Neuronal stem cell (in vitro differentiated cells): ENCODE measurements around the gene OR4C5.
"Not testable (repeated sequence)": the region's sequence is repeated elsewhere in the genome, so short reads cannot be mapped to it uniquely, and the experiment has no call there.

Source experiments
- DNase-seq: peaks from one replicate; pipeline ENCODE4 v3.0.0-alpha.2; 2013; ENCODE audit warnings: low spot score
- H2AFZ ChIP-seq: one replicate; pipeline ENCODE4 v1.6.1; 2013; ENCODE audit warnings: mild to moderate bottlenecking, low read length, inconsistent platforms
- H2AK5ac ChIP-seq: 2 replicates; pipeline ENCODE4 v1.6.1; 2013; ENCODE audit warnings: low read depth, mild to moderate bottlenecking, inconsistent platforms, low read length, moderate library complexity, mixed read lengths
- H2BK120ac ChIP-seq: 2 replicates; pipeline ENCODE4 v1.6.1; 2013; ENCODE audit warnings: low read depth, mild to moderate bottlenecking, inconsistent platforms, low read length, moderate library complexity, mixed read lengths
- H2BK12ac ChIP-seq: one replicate; pipeline ENCODE4 v1.6.1; 2013; ENCODE audit warnings: low read length, inconsistent platforms
- H2BK15ac ChIP-seq: 2 replicates; pipeline ENCODE4 v1.6.1; 2013; ENCODE audit warnings: mild to moderate bottlenecking, low read length, inconsistent platforms, mixed read lengths
- H2BK5ac ChIP-seq: one replicate; pipeline ENCODE4 v1.6.1; 2013; ENCODE audit warnings: inconsistent platforms, mild to moderate bottlenecking, low read length, moderate library complexity
- H3K14ac ChIP-seq: one replicate; pipeline ENCODE4 v1.6.1; 2013; ENCODE audit warnings: low read length, inconsistent platforms
- H3K18ac ChIP-seq: 2 replicates; pipeline ENCODE4 v1.6.1; 2013; ENCODE audit warnings: low read length, inconsistent platforms
- H3K23ac ChIP-seq: 2 replicates; pipeline ENCODE4 v1.6.1; 2013; ENCODE audit warnings: low read depth, mild to moderate bottlenecking, mixed read lengths, low read length, inconsistent platforms; ENCODE audit not compliant: poor library complexity
- H3K27ac ChIP-seq: replicated peaks from 3 replicates; pipeline ENCODE4 v1.5.1; 2013; ENCODE audit warnings: low read length, inconsistent platforms
- H3K27me3 ChIP-seq, 3 experiments: 2 replicates each; pipeline ENCODE4 v1.6.1; 2013; ENCODE audit warnings: low read length in 3 of 3, mild to moderate bottlenecking in 2 of 3, inconsistent platforms in 1 of 3, low read depth in 1 of 3, mixed read lengths in 1 of 3, moderate library complexity in 1 of 3; ENCODE audit not compliant: control insufficient read depth in 3 of 3, insufficient read depth in 3 of 3
- H3K36me3 ChIP-seq, 2 donors: replicated peaks in 1 of 2; 2 replicates each; pipeline ENCODE4 v1.6.1; 2013; ENCODE audit warnings: low read length in 2 of 2; ENCODE audit not compliant: control insufficient read depth in 2 of 2, insufficient read depth in 2 of 2
- H3K4ac ChIP-seq: 2 replicates; pipeline ENCODE4 v1.6.1; 2013; ENCODE audit warnings: inconsistent platforms, mild to moderate bottlenecking, low read length, moderate library complexity
- H3K4me1 ChIP-seq, 2 donors: 1 replicate in 1 of 2; 2 replicates in 1 of 2; pipeline ENCODE4 v1.6.1; 2013; ENCODE audit warnings: low read length in 2 of 2, low read depth in 1 of 2; ENCODE audit not compliant: control insufficient read depth in 2 of 2, insufficient read depth in 1 of 2
- H3K4me2 ChIP-seq: one replicate; pipeline ENCODE4 v1.6.1; 2013; ENCODE audit warnings: mild to moderate bottlenecking, low read length, inconsistent platforms; ENCODE audit not compliant: insufficient read depth, poor library complexity, severe bottlenecking
- H3K4me3 ChIP-seq, 2 donors: 2 replicates each; pipeline ENCODE4 v1.5.1; 2013; ENCODE audit warnings: low read length in 2 of 2, mild to moderate bottlenecking in 2 of 2, inconsistent platforms in 1 of 2, moderate library complexity in 1 of 2
- H3K79me1 ChIP-seq: one replicate; pipeline ENCODE4 v1.6.1; 2013; ENCODE audit warnings: low read depth, mild to moderate bottlenecking, inconsistent platforms, low read length, moderate library complexity
- H3K9ac ChIP-seq: one replicate; pipeline ENCODE4 v1.6.1; 2013; ENCODE audit warnings: mild to moderate bottlenecking, low read depth, low read length, inconsistent platforms; ENCODE audit not compliant: poor library complexity
- H3K9me3 ChIP-seq, 2 donors: replicated peaks in 1 of 2; 2 replicates each; pipeline versions ENCODE3 to v1.6.1; 2013; ENCODE audit warnings: low read length in 2 of 2, mild to moderate bottlenecking in 2 of 2, inconsistent platforms in 1 of 2, low read depth in 1 of 2, mixed read lengths in 1 of 2, moderate library complexity in 1 of 2; ENCODE audit not compliant: control insufficient read depth in 2 of 2, insufficient read depth in 1 of 2
- H4K8ac ChIP-seq: one replicate; pipeline ENCODE4 v1.6.1; 2013; ENCODE audit warnings: low read depth, mild to moderate bottlenecking, inconsistent platforms, low read length, moderate library complexity
- H4K91ac ChIP-seq: one replicate; pipeline ENCODE4 v1.6.1; 2013; ENCODE audit warnings: low read length, low read depth, mild to moderate bottlenecking, inconsistent platforms; ENCODE audit not compliant: poor library complexity
- WGBS, 2 donors: extraction: QIAGEN DNeasy Blood & Tissue Kit; methylation state at CpG; one replicate each; pipeline ENCODE4 v1.1.7; 2013; ENCODE audit warnings: missing lambda C conversion rate in 2 of 2, mixed read lengths in 1 of 2; ENCODE audit not compliant: insufficient read length in 2 of 2, insufficient replicate concordance in 1 of 2; ENCODE audit errors: extremely low coverage in 2 of 2; 5-methylcytosine and 5-hydroxymethylcytosine counted together

The OR4C5 gene

GRCh38 chr11:48354677-48355076 is 11.6 kb downstream of the OR4C5 start:
- Histone ChIP-seq H3K4me3 (no peak overlapping the region), H2BK5ac (no peak overlapping the region), H3K4me2 (no peak overlapping the region), H3K9ac (no peak overlapping the region), H3K27ac (no peak overlapping the region), H3K9me3 (peaks cover 0 to 14% of the 10 kb centered on the region in 2 donors), H4K91ac (no peak overlapping the region), H3K23ac (no peak overlapping the region), H3K14ac (no peak overlapping the region), H2AFZ (no peak overlapping the region), H2BK120ac (no peak overlapping the region), H4K8ac (no peak overlapping the region), H2AK5ac (no peak overlapping the region), H3K36me3 (no peaks in the 10 kb centered on the region), H2BK12ac (no peak overlapping the region), H2BK15ac (no peak overlapping the region), H3K4ac (no peak overlapping the region), H3K18ac (no peak overlapping the region), H3K79me1 (no peaks in the 10 kb centered on the region), H3K4me1 (no peaks in the 10 kb centered on the region), H3K27me3 (no peaks in the 10 kb centered on the region)
- DNase-seq: no peak
- no CpG with 5 or more reads among the region's 1 CpG for WGBS, 2 donors

GRCh38 chr11:48354013-48354412 is 12.3 kb downstream of the OR4C5 start:
- Histone ChIP-seq H3K36me3 (no peaks in the 10 kb centered on the region), H2AFZ (no peak overlapping the region), H3K4ac (no peak overlapping the region), H3K27ac (no peak overlapping the region), H3K4me2 (no peak overlapping the region), H3K18ac (no peak overlapping the region), H3K4me1 (no peaks in the 10 kb centered on the region), H2BK120ac (no peak overlapping the region), H2BK5ac (no peak overlapping the region), H2BK12ac (no peak overlapping the region), H3K23ac (no peak overlapping the region), H3K27me3 (no peaks in the 10 kb centered on the region), H3K14ac (no peak overlapping the region), H4K8ac (no peak overlapping the region), H3K9me3 (peaks cover 0 to 14% of the 10 kb centered on the region in 2 donors), H4K91ac (no peak overlapping the region), H3K9ac (no peak overlapping the region), H2BK15ac (no peak overlapping the region), H3K79me1 (no peaks in the 10 kb centered on the region), H3K4me3 (no peak overlapping the region), H2AK5ac (no peak overlapping the region)
- no peak for DNase-seq
- no CpG with 5 or more reads among the region's 4 CpGs for WGBS, 2 donors

DNA sequence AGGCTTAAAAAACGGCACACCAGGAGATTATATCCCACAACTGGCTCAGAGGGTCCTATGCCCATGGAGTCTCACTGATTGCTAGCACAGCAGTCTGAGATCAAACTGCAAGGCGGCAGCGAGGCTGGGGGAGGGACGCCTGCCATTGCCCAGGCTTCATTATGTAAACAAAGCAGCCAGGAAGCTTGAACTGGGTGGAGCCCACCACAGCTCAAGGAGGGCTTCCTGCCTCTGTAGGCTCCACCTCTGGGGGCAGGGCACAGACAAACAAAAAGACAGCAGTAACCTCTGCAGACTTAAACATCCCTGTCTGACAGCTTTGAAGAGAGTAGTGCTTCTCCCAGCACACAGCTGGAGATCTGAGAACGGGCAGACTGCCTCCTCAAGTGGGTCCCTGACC is 20.0 kb downstream of the OR4C5 start:
- not testable (repeated sequence) for H3K79me1 ChIP-seq, H2BK120ac ChIP-seq, H3K36me3 ChIP-seq, H2BK5ac ChIP-seq, DNase-seq, H3K27me3 ChIP-seq, H3K23ac ChIP-seq, H2AK5ac ChIP-seq, H3K9ac ChIP-seq, H4K8ac ChIP-seq, H4K91ac ChIP-seq, H3K4me2 ChIP-seq, H3K9me3 ChIP-seq, H3K27ac ChIP-seq, H3K4me1 ChIP-seq, H2BK15ac ChIP-seq, H3K14ac ChIP-seq, H2AFZ ChIP-seq, H3K4ac ChIP-seq, H3K4me3 ChIP-seq, H2BK12ac ChIP-seq, H3K18ac ChIP-seq
- no CpG with 5 or more reads among the region's 5 CpGs for WGBS, 2 donors

GRCh38 chr11:48342505-48342904 is 23.8 kb downstream of the OR4C5 start:
- H3K4me3 ChIP-seq, H3K4me2 ChIP-seq, H3K4me1 ChIP-seq, H2BK120ac ChIP-seq, H2BK5ac ChIP-seq, H3K27me3 ChIP-seq, H2BK12ac ChIP-seq, H3K18ac ChIP-seq, H3K23ac ChIP-seq, H4K91ac ChIP-seq, H3K9me3 ChIP-seq, H2BK15ac ChIP-seq, H3K9ac ChIP-seq, H3K27ac ChIP-seq, H3K36me3 ChIP-seq, H2AK5ac ChIP-seq, H3K79me1 ChIP-seq, H4K8ac ChIP-seq, DNase-seq, H3K14ac ChIP-seq, H2AFZ ChIP-seq, H3K4ac ChIP-seq: not testable (repeated sequence)
- WGBS, 2 donors: no CpG with 5 or more reads among the region's 2 CpGs
